SK-N-SH treated with all-trans-retinoic acid at 6 μM for 48 hours (cell line): ENCODE results near the gene PLXNB1.

Source experiments
- ATAC-seq: fragments of 200-7000 bp; cut with Tn5 transposase; 3 replicates; pipeline ENCODE4 v1.9.1; 2020; ENCODE audit warnings: mild to moderate bottlenecking, moderate library complexity
- BACH2 ChIP-seq: fragments of 250-450 bp; sonication (Bioruptor Pico); IDR thresholded peaks from 2 replicates; pipeline ENCODE4 v1.9.0; 2021; ENCODE audit warnings: mild to moderate bottlenecking, borderline replicate concordance
- CSDC2 ChIP-seq: fragments of 250-450 bp; sonication (Bioruptor Pico); IDR thresholded peaks from 2 replicates; pipeline ENCODE4 v1.5.0; 2020; ENCODE audit warnings: mild to moderate bottlenecking, moderate library complexity
- CSRNP3 ChIP-seq: fragments of 250-450 bp; sonication (Bioruptor Pico); IDR thresholded peaks from 2 replicates; pipeline ENCODE4 v1.5.1; 2021; ENCODE audit warnings: mild to moderate bottlenecking, moderate library complexity
- ESRRG ChIP-seq: fragments of 250-450 bp; sonication (Bioruptor Pico); IDR thresholded peaks from 2 replicates; pipeline ENCODE4 v1.6.1; 2021; ENCODE audit warnings: mild to moderate bottlenecking
- GLIS3 ChIP-seq: fragments of 250-450 bp; sonication (Bioruptor Pico); IDR thresholded peaks from 2 replicates; pipeline ENCODE4 v1.5.0; 2020; ENCODE audit warnings: mild to moderate bottlenecking, moderate library complexity
- ISL1 ChIP-seq: fragments of 250-450 bp; sonication (Bioruptor Pico); IDR thresholded peaks from 2 replicates; pipeline ENCODE4 v2.1.2; 2022; ENCODE audit warnings: mild to moderate bottlenecking, moderate library complexity
- OSR1 ChIP-seq: fragments of 250-450 bp; sonication (Bioruptor Pico); IDR thresholded peaks from 2 replicates; pipeline ENCODE4 v1.8.0; 2022; ENCODE audit warnings: moderate library complexity, mild to moderate bottlenecking, inconsistent platforms
- PPARA ChIP-seq: fragments of 250-450 bp; sonication (Bioruptor Pico); IDR thresholded peaks from 2 replicates; pipeline ENCODE4 v1.5.0; 2020; ENCODE audit warnings: mild to moderate bottlenecking, borderline replicate concordance
- RARB ChIP-seq: fragments of 250-450 bp; sonication (Bioruptor Pico); IDR thresholded peaks from 2 replicates; pipeline ENCODE4 v1.8.0; 2021; ENCODE audit warnings: mild to moderate bottlenecking, moderate library complexity
- SNAI2 ChIP-seq: fragments of 250-450 bp; sonication (Bioruptor Pico); IDR thresholded peaks from 2 replicates; pipeline ENCODE4 v1.5.0; 2020; ENCODE audit warnings: mild to moderate bottlenecking, moderate library complexity
- TOX ChIP-seq: fragments of 250-450 bp; sonication (Bioruptor Pico); IDR thresholded peaks from 2 replicates; pipeline ENCODE4 v1.8.0; 2021; ENCODE audit warnings: mild to moderate bottlenecking, moderate library complexity, borderline replicate concordance
- ZC3H10 ChIP-seq: fragments of 250-450 bp; sonication (Bioruptor Pico); IDR thresholded peaks from 2 replicates; pipeline ENCODE4 v1.5.1; 2021; ENCODE audit warnings: mild to moderate bottlenecking, moderate library complexity
- ZFP3 ChIP-seq: fragments of 250-450 bp; sonication (Bioruptor Pico); IDR thresholded peaks from 2 replicates; pipeline ENCODE4 v1.5.0; 2020; ENCODE audit warnings: mild to moderate bottlenecking, moderate library complexity
- ZFP30 ChIP-seq: fragments of 450-650 bp; formaldehyde crosslinking; IDR thresholded peaks from 2 replicates; pipeline ENCODE4 v1.5.0; 2022; ENCODE audit warnings: mild to moderate bottlenecking, moderate library complexity
- ZNF565 ChIP-seq: fragments of 450-650 bp; formaldehyde crosslinking; conservative IDR thresholded peaks from 2 replicates; pipeline ENCODE4 v1.5.0; 2020; ENCODE audit warnings: low read depth, mild to moderate bottlenecking, moderate library complexity
- ZNF70 ChIP-seq: fragments of 450-650 bp; formaldehyde crosslinking; IDR thresholded peaks from 2 replicates; pipeline ENCODE4 v1.5.0; 2020; ENCODE audit warnings: mild to moderate bottlenecking, moderate library complexity
- ZNF8 ChIP-seq: fragments of 450-650 bp; formaldehyde crosslinking; IDR thresholded peaks from 2 replicates; pipeline ENCODE4 v1.5.0; 2020; ENCODE audit warnings: mild to moderate bottlenecking, moderate library complexity
- TF ChIP-seq, protein P1 (sequence below): fragments of 250-450 bp; sonication (Bioruptor Pico); IDR thresholded peaks from 2 replicates; pipeline ENCODE4 v1.5.1; 2020; ENCODE audit warnings: low read depth, mild to moderate bottlenecking, moderate library complexity
- TF ChIP-seq, protein P2 (sequence below): fragments of 250-450 bp; sonication (Bioruptor Pico); IDR thresholded peaks from 2 replicates; pipeline ENCODE4 v1.5.0; 2020; ENCODE audit warnings: mild to moderate bottlenecking, moderate library complexity

Gene PLXNB1

DNA sequence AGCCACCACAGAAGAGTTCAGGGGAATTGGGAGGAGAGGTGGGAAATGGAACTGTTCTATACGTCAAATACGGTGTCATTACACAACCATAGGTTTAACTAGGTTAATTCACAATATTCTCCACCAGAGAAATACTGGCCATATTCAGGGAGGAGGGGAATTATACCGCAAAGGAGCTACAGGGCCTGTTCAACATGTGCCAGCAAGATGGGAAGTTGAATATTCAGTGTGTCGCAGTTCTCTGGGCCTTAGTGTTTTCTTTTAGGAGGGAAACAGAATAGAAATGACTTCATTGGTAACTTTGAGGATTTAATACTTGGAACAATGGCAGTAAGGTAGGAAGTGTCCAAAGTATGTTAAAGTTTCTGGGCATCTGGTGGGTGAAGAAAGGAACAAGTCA lies 75.9 kb downstream of the PLXNB1 start:
- no peak for ATAC-seq
- TF ChIP-seq ZNF565 (CRISPR knock-in tag) (no peak), ZFP3 (no peak), ZNF8 (CRISPR knock-in tag) (no peak), ESRRG (CRISPR knock-in tag) (no peak), ISL1 (CRISPR knock-in tag) (no peak), CSRNP3 (CRISPR knock-in tag) (no peak), OSR1 (CRISPR knock-in tag) (no peak), GLIS3 (CRISPR knock-in tag) (no peak), ZFP30 (CRISPR knock-in tag) (no peak), BACH2 (CRISPR knock-in tag) (no peak), TOX (CRISPR knock-in tag) (no peak), CSDC2 (CRISPR knock-in tag) (no peak), RARB (CRISPR knock-in tag) (no peak), SNAI2 (CRISPR knock-in tag) (no peak), PPARA (CRISPR knock-in tag) (no peak), ZC3H10 (CRISPR knock-in tag) (no peak), ZNF70 (CRISPR knock-in tag) (no peak)
- TF ChIP-seq, protein P1, sequence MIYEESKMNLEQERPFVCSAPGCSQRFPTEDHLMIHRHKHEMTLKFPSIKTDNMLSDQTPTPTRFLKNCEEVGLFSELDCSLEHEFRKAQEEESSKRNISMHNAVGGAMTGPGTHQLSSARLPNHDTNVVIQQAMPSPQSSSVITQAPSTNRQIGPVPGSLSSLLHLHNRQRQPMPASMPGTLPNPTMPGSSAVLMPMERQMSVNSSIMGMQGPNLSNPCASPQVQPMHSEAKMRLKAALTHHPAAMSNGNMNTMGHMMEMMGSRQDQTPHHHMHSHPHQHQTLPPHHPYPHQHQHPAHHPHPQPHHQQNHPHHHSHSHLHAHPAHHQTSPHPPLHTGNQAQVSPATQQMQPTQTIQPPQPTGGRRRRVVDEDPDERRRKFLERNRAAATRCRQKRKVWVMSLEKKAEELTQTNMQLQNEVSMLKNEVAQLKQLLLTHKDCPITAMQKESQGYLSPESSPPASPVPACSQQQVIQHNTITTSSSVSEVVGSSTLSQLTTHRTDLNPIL (CRISPR knock-in tag), result no peak
- TF ChIP-seq, protein P2, sequence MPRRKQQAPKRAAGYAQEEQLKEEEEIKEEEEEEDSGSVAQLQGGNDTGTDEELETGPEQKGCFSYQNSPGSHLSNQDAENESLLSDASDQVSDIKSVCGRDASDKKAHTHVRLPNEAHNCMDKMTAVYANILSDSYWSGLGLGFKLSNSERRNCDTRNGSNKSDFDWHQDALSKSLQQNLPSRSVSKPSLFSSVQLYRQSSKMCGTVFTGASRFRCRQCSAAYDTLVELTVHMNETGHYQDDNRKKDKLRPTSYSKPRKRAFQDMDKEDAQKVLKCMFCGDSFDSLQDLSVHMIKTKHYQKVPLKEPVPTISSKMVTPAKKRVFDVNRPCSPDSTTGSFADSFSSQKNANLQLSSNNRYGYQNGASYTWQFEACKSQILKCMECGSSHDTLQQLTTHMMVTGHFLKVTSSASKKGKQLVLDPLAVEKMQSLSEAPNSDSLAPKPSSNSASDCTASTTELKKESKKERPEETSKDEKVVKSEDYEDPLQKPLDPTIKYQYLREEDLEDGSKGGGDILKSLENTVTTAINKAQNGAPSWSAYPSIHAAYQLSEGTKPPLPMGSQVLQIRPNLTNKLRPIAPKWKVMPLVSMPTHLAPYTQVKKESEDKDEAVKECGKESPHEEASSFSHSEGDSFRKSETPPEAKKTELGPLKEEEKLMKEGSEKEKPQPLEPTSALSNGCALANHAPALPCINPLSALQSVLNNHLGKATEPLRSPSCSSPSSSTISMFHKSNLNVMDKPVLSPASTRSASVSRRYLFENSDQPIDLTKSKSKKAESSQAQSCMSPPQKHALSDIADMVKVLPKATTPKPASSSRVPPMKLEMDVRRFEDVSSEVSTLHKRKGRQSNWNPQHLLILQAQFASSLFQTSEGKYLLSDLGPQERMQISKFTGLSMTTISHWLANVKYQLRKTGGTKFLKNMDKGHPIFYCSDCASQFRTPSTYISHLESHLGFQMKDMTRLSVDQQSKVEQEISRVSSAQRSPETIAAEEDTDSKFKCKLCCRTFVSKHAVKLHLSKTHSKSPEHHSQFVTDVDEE (CRISPR knock-in tag), result no peak
- TF ChIP-seq, all 23 proteins: peak for 0
